ENCODE measurements around the gene DICER1.

The DICER1 gene

GRCh38 chr14:95101736-95102679 lies 55.3 kb downstream of the DICER1 start:
- Histone ChIP-seq H3K27ac (no peak overlapping the region), H3K9me3 (no peaks in the 10 kb centered on the region), H3K27me3 (no peaks in the 10 kb centered on the region), H3K4me1 (ENCODE audit: control insufficient read depth in 1 of 2, insufficient read depth in 1 of 2, low read depth in 1 of 2, low read length in 1 of 2) (no peaks in the 10 kb centered on the region), H3K4me3 (ENCODE audit: low read depth in 1 of 2, low read length in 1 of 2) (no peak overlapping the region), H3K36me3 (peaks cover 65% of the 10 kb centered on the region)
- TF ChIP-seq, protein P1, sequence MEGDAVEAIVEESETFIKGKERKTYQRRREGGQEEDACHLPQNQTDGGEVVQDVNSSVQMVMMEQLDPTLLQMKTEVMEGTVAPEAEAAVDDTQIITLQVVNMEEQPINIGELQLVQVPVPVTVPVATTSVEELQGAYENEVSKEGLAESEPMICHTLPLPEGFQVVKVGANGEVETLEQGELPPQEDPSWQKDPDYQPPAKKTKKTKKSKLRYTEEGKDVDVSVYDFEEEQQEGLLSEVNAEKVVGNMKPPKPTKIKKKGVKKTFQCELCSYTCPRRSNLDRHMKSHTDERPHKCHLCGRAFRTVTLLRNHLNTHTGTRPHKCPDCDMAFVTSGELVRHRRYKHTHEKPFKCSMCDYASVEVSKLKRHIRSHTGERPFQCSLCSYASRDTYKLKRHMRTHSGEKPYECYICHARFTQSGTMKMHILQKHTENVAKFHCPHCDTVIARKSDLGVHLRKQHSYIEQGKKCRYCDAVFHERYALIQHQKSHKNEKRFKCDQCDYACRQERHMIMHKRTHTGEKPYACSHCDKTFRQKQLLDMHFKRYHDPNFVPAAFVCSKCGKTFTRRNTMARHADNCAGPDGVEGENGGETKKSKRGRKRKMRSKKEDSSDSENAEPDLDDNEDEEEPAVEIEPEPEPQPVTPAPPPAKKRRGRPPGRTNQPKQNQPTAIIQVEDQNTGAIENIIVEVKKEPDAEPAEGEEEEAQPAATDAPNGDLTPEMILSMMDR (IDR thresholded peaks at IDR 0.05): no peak

GRCh38 chr14:95098984-95099599 lies 58.2 kb downstream of the DICER1 start:
- no peaks in the 10 kb centered on the region for H3K9me3 ChIP-seq
- no peaks in the 10 kb centered on the region for H3K27me3 ChIP-seq
- TF ChIP-seq, protein P1 (IDR thresholded peaks at IDR 0.05): no peak
- H3K4me1 ChIP-seq (ENCODE audit: control insufficient read depth in 1 of 2, insufficient read depth in 1 of 2, low read depth in 1 of 2, low read length in 1 of 2): no peaks in the 10 kb centered on the region
- H3K4me3 ChIP-seq (ENCODE audit: low read depth in 1 of 2, low read length in 1 of 2): no peak overlapping the region
- H3K27ac ChIP-seq: no peak overlapping the region
- peaks cover 62% of the 10 kb centered on the region for H3K36me3 ChIP-seq

- H3K4me1 ChIP-seq (ENCODE audit: control insufficient read depth in 1 of 2, insufficient read depth in 1 of 2, low read depth in 1 of 2, low read length in 1 of 2): no peaks in the 10 kb centered on the region
- H3K36me3 ChIP-seq: peaks cover 62% of the 10 kb centered on the region
- no peak overlapping the region for H3K27ac ChIP-seq
- no peaks in the 10 kb centered on the region for H3K9me3 ChIP-seq
- H3K4me3 ChIP-seq (ENCODE audit: low read depth in 1 of 2, low read length in 1 of 2): no peak overlapping the region
- TF ChIP-seq, protein P1 (IDR thresholded peaks at IDR 0.05): no peak
- H3K27me3 ChIP-seq: no peaks in the 10 kb centered on the region
These were observed 59.9 kb downstream of the DICER1 start for GRCh38 chr14:95097385-95097784.

DNA sequence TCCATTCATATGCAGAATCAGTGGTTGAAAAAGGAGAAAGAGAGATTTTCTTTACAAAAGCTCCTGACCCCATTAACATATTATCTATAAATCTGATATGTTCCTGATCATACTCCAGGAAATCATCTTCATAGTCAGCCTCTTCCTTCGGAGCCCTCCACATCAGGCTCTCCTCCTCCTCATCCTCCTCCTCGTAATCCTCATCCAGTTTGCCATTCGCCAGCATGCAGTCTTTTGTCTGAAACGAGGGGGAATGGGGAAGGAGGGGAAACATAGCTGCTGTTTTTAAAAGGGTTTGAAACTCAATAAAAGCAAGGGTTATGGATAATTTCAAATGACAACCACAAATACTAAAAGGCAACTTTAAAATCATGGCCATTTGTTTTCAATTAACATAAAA lies 60.9 kb downstream of the DICER1 start:
- Histone ChIP-seq H3K27me3 (no peaks in the 10 kb centered on the region), H3K4me3 (ENCODE audit: low read depth in 1 of 2, low read length in 1 of 2) (no peak overlapping the region), H3K4me1 (ENCODE audit: control insufficient read depth in 1 of 2, insufficient read depth in 1 of 2, low read depth in 1 of 2, low read length in 1 of 2) (no peaks in the 10 kb centered on the region), H3K9me3 (no peaks in the 10 kb centered on the region), H3K36me3 (peaks cover 61% of the 10 kb centered on the region), H3K27ac (no peak overlapping the region)
- TF ChIP-seq, protein P1 (IDR thresholded peaks at IDR 0.05): no peak

GRCh38 chr14:95095996-95096395 lies 61.3 kb downstream of the DICER1 start:
- peaks cover 2 to 3% of the 10 kb centered on the region in 2 experiments for H3K4me1 ChIP-seq (ENCODE audit: control insufficient read depth in 1 of 2, insufficient read depth in 1 of 2, low read depth in 1 of 2, low read length in 1 of 2)
- no peak overlapping the region for H3K4me3 ChIP-seq (ENCODE audit: low read depth in 1 of 2, low read length in 1 of 2)
- TF ChIP-seq, protein P1 (IDR thresholded peaks at IDR 0.05): no peak
- peaks cover 57% of the 10 kb centered on the region for H3K36me3 ChIP-seq
- no peak overlapping the region for H3K27ac ChIP-seq
- no peaks in the 10 kb centered on the region for H3K27me3 ChIP-seq
- H3K9me3 ChIP-seq: no peaks in the 10 kb centered on the region

Measured in neutrophil (primary cell).